ENCODE measurements around the gene PPFIA4.

The PPFIA4 gene

DNA sequence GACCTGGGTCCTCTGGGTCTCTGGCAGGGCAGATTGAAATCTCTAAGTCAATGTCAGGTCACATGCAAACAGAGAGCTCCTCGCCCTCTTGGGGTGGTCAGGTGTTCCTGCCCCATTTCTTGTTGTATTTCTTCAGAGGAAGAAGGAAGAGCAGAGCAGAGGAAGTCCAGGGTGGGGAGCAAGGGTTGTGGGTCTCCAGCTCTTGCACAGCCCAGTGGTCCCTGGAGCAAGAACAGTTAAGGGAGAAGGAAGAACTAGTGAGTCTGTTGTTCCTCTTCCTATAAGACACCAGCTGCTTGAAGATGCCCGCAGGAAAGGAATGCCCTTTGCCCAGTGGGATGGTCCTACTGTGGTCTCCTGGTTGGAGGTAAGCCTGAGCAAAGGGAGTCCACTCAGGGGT, 33.2 kb downstream of the PPFIA4 start:
- no peak for DNase-seq (ENCODE audit: low read depth)
- TF ChIP-seq, protein P1, sequence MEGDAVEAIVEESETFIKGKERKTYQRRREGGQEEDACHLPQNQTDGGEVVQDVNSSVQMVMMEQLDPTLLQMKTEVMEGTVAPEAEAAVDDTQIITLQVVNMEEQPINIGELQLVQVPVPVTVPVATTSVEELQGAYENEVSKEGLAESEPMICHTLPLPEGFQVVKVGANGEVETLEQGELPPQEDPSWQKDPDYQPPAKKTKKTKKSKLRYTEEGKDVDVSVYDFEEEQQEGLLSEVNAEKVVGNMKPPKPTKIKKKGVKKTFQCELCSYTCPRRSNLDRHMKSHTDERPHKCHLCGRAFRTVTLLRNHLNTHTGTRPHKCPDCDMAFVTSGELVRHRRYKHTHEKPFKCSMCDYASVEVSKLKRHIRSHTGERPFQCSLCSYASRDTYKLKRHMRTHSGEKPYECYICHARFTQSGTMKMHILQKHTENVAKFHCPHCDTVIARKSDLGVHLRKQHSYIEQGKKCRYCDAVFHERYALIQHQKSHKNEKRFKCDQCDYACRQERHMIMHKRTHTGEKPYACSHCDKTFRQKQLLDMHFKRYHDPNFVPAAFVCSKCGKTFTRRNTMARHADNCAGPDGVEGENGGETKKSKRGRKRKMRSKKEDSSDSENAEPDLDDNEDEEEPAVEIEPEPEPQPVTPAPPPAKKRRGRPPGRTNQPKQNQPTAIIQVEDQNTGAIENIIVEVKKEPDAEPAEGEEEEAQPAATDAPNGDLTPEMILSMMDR (IDR thresholded peaks at IDR 0.05; ENCODE audit: control insufficient read depth, extremely low read depth, insufficient read depth): no peak
- no peak overlapping the region for H3K4me3 ChIP-seq (ENCODE audit: low read depth, low read length)

DNA sequence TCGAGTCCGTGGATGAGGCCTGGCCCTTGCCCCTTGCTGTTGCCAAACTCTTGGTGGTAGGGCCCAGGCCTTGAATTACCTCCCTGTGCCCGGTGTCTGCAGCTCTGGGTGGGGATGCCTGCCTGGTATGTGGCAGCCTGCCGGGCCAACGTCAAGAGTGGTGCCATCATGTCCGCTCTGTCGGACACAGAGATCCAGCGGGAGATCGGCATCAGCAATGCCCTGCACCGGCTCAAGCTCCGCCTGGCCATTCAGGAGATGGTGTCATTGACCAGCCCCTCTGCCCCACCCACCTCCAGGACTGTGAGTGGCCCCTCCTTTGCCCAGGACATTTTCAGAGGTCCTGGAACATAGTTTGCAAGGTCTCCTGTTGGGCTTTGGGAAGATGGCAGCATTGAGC, 33.8 kb downstream of the PPFIA4 start:
- TF ChIP-seq, protein P1 (IDR thresholded peaks at IDR 0.05; ENCODE audit: control insufficient read depth, extremely low read depth, insufficient read depth): no peak
- H3K4me3 ChIP-seq (ENCODE audit: low read depth, low read length): no peak overlapping the region
- no peak for DNase-seq (ENCODE audit: low read depth)

DNA sequence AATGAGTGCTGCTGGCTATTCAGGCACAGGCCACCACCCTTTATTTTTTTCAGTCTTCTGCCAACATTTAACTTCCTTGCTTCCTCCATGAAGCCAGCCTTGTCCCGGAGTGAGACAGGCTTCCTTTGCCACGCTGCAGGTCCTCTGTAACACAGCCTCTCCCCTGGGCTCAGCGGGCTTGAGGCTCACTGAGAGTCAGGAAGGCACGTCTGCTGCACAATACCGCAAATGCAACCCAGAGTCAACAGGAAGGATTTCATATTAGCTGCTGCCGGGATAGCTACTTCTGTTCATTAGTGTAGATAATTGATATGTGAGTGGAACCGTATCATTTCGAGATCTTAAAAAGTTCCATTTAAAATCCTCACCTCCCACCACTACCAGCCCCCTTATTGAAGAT, 37.0 kb downstream of the PPFIA4 start:
- TF ChIP-seq, protein P1 (IDR thresholded peaks at IDR 0.05; ENCODE audit: control insufficient read depth, extremely low read depth, insufficient read depth): no peak
- DNase-seq (ENCODE audit: low read depth): no peak
- H3K4me3 ChIP-seq (ENCODE audit: low read depth, low read length): no peak overlapping the region

DNA sequence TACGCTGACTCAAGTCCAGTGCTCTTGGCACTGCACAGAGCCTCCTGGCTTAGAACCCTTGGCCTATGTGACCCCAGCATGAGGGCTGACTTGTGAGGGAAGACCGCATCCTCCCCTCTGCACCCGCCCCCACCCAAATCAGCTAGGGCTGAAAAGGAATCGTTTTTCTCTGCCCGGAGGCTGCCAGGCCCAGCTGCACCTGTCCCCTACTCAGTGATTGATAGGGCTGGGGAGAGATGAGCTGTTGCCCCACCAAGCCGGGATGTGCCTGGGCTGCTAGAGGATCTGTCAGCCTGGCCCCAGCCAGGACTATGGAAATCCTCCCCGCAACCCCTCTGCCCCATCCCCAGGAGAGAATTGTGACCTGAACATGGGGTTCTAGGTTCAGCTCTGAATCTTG, 38.9 kb downstream of the PPFIA4 start:
- DNase-seq (ENCODE audit: low read depth): no peak
- TF ChIP-seq, protein P1 (IDR thresholded peaks at IDR 0.05; ENCODE audit: control insufficient read depth, extremely low read depth, insufficient read depth): no peak

DNA sequence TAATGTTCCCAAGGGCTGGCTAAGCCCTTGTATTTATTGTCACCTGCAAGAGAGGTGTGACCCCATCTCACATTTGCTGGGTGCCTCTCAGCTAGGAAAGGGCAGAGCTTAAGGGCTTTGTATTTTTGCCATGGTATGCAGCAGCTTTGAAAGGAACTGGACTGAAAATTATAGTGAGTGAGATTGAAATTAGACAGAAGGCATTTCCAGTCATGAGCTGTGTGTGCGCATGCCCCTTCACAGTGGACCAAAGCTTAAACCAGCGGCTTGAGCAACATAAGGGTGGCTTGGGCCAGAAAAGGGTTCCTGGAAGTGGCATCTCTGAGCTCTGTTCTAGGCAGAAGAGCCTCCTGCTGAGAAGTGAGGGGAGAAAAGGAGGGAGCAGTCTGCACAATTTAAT, 39.7 kb downstream of the PPFIA4 start:
- H3K4me3 ChIP-seq (ENCODE audit: low read depth, low read length): no peak overlapping the region
- DNase-seq (ENCODE audit: low read depth): no peak
- TF ChIP-seq, protein P1 (IDR thresholded peaks at IDR 0.05; ENCODE audit: control insufficient read depth, extremely low read depth, insufficient read depth): no peak

More for the DNA sequence above, 38.9 kb downstream of the PPFIA4 start:
- no peak overlapping the region for H3K4me3 ChIP-seq (ENCODE audit: low read depth, low read length)

DNA sequence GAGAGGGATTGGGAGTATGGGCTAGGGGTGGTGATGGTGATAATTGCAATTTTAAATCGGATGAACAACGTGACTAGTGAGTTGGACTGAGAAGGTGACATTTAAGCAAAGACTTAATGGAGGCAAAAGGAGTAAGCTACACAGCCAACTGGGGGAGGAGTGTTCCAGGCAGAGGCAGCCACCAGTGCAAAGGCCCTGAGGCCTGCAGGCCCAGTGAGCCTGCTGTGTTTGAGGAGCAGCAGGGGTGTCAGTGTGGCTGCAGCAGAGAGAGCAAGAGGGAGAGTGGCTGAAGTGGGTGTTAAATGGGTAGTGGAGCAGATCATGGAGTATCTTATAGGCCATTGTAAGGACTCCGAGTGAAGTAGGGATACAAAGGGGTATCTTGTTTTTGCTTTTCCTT, 40.7 kb downstream of the PPFIA4 start:
- H3K4me3 ChIP-seq (ENCODE audit: low read depth, low read length): no peak overlapping the region
- DNase-seq (ENCODE audit: low read depth): no peak
- TF ChIP-seq, protein P1 (IDR thresholded peaks at IDR 0.05; ENCODE audit: control insufficient read depth, extremely low read depth, insufficient read depth): no peak

DNA sequence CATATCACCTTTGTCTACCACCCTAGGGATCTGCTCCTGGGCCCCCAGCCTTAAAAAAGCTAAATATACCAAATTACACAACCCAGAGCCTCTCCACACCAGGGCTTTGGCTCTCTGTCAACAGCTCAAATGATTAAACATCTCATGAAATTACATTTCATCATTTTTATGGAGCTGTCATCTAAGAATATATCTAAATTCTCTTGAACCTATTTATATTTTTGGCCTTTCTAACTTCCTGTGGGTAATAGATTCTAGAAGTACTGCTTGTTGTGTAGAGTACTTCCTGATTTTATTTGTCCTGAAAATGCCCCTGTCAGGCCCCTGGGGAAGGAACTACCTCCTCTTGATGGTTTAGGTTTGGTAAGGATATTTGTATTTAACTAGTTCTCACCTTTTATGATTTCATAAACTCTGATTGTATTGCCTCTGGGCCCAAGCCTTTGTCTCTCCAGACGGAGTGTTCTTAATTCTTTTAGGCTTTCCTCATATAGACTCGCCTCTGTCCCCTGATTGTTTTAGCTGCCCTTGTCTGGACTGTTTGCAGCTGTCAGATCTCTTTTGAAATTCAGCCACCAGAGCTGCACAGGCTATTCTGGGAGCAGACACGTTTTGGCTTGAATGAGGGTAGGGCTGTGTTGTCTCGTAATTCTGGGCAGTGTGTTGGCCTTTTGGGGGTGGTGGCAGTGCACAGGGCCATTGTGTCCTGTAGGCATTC, 42.9 kb downstream of the PPFIA4 start:
- DNase-seq (ENCODE audit: low read depth): no peak
- TF ChIP-seq, protein P1 (IDR thresholded peaks at IDR 0.05; ENCODE audit: control insufficient read depth, extremely low read depth, insufficient read depth): no peak
- H3K4me3 ChIP-seq (ENCODE audit: low read depth, low read length): no peak overlapping the region

Data from LNCaP clone FGC (cell line).